SK-MEL-5 (cell line): ENCODE data around the gene RIPOR2. TPM values are rescaled to one million over a fixed set of nuclear protein-coding genes. Genes with fewer than 3 reads are reported as not detected.
"Not testable (repeated sequence)": the region's sequence is repeated elsewhere in the genome, so short reads cannot be mapped to it uniquely, and the experiment has no call there.

ENCODE experiments used
- DNase-seq: peaks from one replicate; pipeline ENCODE4 v3.0.0-alpha.2; 2016; ENCODE audit warnings: low read depth, low spot score
- in situ Hi-C: cut with HindIII; loops from 2 replicates; pipeline ENCODE4 v1.10.0; 2016; ENCODE audit warnings: low sequenced_read_pairs, high pct_unique_total_duplicates, low pct_unique_long_range_greater_than_20kb
- total RNA-seq: library from RNA; depleted of rRNA; stranded (reverse); fragments of >200 nt; shearing (Covaris generic); gene quantifications from 2 replicates; pipeline ENCODE4 v1.2.3, GENCODE V29; 2014

The RIPOR2 gene
- total RNA-seq, 1 experiment from 2014 or later = 7.4 TPM

DNA sequence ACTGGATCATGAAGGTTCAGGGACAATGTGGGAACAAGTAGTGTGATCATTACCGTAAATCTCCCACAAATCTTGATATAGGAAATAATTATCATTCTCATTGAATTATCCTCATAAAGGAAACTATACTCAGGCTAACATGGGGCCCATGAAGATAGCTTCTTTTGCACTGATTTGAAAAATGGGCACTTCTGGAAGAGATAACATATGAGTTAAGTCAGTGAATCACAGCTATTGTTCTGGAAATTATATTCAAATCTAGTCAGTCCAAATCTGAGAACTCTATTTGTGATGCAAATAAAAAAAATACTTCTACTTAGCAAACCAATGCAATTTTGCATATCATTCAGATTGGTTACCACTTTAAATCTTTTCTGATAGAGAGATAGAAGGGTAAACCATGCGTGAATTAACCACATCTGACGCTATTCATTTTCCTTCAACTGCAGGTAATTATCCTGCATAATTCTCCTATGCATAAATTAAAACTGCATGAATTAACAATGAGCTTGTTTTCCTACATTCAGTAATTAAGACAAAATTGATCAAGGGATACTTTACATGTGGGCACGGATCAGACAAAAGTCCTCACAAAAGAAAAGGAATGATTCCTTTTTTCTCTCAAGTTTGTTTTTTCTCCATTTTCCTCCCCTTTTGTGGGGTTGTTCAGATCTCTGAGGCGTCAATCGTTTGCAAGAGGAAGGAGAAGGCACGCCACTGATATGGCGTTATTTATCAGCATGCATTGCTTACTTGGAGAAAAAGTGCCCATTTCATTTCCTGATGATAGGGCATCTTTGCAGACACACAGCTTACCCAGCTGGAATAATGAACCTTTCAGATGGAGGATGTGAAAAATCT, 36.4 kb downstream of the RIPOR2 start:
- in situ Hi-C loops = no loop called here
- DNase-seq = no peak

DNA sequence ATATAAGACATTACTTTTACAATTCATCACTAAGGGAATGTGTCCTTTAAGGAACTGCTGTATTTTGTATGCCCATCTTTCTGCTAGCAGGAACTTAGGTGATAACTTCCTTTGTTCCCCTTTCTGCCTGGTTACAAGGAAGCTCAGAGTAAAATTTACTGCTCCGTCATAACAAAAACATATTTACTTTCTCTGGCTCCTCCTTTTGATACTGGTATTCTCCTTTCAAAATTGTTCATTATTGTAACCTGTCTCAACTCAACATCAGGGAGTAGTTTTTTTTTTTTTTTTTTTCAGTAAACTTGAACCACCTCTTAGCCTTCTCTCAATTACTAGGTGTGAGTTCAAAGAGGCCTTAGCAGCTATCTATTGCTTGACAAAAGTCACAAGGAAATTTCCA, 37.1 kb downstream of the RIPOR2 start:
- in situ Hi-C loops = no loop called here
- DNase-seq = no peak

DNA sequence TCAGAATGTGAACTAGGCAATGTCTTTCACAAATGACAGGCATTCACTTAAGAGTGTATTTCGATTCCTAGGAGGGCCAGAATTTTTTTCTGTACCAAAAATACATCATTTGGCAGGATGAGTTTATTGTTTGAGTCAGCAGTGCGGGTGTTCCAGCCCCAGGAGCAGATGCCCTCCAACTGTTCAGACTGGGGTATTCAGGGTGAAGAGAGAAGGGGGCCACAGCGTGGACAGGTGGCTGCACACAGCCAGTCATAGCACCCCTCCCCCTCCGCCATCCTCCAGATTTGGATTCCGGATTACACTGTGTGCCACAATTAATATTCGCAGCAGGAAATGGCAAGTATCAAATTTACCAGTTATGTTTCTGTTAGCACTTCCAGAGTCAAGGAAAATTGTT, 38.6 kb downstream of the RIPOR2 start:
- DNase-seq = no peak
- in situ Hi-C loops = no loop called here

DNA sequence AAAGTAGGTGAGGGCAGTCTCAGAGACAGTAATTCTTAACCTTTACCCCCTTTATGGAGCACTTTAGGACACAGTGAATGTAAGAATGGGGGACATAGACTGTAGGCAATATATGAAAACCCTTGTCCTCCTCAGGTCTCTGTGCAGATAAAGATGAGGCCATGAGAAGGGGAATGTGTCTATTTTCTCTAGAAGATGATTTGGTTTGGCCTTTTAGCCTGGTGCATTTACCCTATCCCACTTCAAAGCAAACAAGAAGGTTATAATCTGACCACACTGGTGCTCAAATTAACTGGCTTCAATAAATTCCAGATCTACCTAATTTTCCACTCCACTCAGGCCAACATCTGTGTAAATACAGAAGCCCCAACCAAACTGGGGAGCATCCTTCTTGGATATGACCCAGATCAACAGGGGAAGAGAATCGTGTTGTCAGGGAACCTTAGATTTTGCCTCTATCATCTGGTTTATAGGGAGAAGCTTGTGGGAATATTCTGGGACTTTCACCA, 42.4 kb downstream of the RIPOR2 start:
- in situ Hi-C loops = no loop called here
- DNase-seq = no peak

DNA sequence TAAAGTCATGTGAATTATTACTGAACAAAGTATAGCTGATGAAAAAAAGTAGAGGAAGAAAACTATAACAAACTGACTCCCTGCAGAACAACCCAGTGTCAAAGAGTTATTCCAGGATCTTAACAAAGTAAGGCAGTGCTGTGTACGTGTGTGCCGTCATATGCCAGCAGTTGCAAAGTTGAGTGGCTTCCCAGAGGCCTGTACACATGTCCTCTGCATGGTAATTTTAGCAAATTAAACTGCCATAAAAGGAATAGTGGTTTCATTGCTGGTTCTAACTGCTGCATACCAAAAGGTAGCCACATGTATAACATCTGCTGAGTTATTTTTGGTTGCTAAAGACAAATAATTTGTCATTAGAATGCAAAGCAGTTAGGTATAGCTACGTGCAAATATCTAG, 44.8 kb downstream of the RIPOR2 start:
- in situ Hi-C loops = no loop called here
- no peak for DNase-seq

DNA sequence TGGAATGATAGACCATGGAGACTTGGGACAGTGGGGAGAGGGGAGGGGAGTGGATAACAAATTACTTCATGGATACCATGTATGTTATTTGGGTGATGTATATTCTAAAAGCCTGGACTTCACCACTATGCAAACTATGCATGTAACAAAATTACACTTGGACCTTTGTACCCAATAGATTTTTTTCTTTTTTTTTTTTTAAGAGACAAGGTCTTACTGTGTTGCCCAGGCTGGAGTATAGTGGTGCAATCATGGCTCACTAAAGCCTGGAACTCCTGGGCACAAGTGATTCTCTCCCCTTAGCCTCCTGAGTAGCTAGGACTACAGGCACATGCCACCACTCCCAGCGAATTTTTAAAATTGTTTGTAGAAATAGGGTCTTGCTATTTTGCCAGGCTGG, 45.3 kb downstream of the RIPOR2 start:
- in situ Hi-C loops = no loop called here
- DNase-seq = no peak

DNA sequence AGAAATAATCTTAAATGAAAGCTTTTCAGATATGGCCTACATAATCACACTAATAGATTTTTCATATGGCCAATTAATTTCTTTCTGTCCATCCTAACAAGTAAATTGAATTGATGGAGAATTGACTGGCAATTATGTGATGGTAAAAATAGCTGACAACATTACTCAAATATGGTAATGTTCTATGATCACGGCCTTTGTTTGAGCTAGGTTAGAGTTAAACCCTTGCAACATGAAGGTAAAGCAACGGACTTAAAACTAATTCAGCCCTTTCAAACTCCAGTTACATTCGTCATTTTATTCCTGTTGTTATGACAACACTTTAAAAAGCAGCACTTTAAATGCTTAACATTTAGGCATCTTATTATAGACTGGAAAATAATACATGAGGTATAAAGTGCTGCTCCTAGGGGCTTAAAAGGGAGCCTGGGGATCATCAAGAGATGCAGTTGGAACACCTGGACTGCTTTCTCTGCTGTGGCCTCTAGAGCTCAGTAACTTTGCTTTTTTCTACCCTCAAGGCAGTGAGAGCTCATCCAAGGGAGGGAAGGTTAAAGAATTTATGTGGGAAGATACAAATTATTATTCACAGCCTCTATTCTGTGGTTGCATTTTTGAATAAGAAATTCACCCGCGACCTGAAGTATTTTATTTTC, 46.9 kb downstream of the RIPOR2 start:
- in situ Hi-C loops = no loop called here
- DNase-seq = no peak

DNA sequence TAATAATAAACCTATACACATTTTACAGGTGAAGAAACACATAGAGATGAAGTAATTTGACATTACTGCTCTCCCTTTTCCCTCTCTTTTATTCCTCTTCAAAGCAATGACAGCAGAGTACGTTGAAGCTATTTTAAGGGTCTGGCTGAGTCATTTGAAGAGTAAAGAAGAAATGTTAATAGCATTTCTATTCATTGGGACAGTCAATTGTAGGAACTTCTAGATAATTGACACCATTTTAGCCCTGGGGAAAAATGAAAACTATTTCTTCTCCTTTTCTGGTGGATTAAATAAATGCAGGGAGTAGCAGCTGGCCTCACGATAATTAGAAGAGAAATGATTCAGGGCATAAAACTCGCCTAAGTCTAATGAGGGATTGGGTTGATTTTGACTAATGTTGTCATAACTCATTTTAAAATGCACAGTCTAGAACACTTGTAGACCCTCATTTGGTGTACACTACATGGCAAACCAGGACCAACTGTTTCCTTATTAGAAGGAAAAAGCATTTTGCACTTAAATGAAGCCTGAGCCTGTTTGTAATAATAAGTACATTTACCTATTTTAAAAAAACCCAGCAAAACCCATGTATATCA, 48.1 kb downstream of the RIPOR2 start:
- in situ Hi-C loops = no loop called here
- DNase-seq = no peak

DNA sequence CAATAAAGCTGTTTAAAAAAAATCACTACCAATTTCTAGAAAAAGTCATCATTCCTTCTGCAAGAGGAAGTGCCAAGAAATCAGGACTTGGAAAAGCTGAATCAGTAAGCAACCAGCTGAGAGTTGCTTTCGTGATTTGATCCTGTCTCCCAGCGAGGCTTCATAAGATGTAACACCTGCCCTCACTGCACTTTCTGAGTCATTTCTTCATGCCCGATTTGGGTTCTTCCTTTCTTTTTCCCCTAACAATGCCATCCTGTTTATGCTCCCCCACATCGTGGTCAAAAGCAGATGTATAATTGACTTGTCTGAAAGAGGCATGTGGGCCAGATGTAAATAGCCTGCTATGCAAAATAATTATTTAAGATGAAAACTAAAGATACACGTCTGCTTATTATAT, 52.1 kb downstream of the RIPOR2 start:
- in situ Hi-C loops = no loop called here
- DNase-seq = no peak

DNA sequence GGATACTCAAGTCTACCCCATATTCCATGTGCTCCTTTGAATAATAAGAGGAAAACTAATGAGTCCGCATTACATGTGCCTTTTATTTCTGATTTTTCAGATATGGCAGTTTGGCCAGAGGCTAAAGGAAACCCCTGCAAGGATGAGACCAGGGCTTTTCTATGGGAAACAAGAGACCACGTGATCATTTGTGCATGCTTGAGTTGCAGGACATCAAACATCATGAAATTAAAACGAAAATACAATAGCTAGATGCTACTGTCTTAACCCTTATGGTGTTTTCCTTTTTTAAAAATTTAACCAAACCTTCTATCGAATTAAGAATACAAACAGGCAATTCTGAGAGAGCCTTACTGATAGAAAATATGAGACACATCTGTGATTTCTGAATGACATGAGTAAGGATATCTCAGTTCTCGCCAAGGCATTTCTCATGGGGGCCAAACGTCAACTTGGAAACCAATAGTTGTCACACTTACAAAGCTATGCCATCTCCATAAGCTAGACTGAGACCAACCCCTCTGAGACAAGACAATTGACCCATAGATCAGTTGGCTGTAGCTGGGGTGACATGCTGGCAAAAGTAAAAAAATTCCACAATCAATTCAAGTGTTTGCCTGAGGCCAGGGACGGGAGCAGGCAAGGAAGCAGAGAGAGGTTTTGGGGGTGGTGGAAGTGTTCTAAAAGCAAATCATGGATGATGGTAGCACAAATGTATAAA, 52.8 kb downstream of the RIPOR2 start:
- in situ Hi-C loops = no loop called here
- no peak for DNase-seq

DNA sequence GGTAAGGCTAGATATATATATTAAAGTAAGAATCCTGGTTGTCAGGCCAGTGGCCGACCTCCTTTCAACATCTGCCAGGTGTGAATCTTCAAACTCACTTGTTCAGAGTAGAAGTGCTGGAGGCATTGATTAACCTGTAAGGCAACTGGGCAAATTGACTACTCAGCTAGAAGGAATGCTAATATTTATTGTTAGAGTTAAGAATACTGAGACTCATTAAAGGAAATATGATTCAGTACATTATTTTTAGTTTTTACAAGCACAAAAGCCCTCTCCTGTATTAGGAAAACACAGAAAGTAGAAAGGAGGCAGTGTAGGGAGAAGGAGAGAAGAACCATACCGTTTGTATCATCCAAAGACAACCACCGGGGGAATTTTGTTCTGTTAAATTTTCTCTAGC, 53.5 kb downstream of the RIPOR2 start:
- in situ Hi-C loops = no loop called here
- no peak for DNase-seq

DNA sequence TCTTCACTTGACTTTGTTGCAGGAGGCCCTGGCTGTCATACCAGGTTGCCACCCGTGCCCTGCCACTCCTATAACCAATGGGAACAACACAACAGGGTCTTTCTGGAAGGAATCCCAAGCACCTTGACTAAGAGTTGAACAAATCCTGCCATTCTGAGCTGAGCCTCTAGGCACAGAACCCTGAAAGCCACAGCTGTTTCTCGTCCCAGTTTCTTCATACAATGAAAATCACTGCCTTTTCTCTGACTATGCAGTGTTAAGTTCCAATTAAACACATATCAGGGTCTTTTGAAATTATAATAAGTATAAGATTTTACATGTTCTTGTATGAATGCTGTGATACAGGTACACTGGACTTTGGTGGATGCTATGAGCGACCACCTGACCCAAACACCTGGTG, 54.4 kb downstream of the RIPOR2 start:
- in situ Hi-C loops = no loop called here
- DNase-seq = no peak

DNA sequence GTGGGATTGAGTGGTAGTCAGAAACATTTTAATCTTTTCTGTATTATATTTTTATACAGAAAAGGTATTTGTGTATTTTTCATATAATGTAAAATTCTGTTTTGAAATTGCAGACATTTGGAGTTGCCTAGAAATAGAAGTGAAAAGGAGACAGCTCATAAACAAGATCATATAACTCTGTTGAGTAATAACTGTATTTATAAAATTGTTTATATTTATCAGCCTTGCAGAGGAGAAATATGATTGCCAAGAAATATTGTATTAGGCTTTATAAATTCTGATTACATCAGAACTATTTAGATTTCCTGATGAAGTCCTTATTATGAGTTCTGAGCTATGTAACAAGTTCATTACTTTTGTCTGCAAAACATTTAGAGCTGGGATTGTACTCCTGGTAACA, 55.3 kb downstream of the RIPOR2 start:
- DNase-seq = no peak
- in situ Hi-C loops = no loop called here

DNA sequence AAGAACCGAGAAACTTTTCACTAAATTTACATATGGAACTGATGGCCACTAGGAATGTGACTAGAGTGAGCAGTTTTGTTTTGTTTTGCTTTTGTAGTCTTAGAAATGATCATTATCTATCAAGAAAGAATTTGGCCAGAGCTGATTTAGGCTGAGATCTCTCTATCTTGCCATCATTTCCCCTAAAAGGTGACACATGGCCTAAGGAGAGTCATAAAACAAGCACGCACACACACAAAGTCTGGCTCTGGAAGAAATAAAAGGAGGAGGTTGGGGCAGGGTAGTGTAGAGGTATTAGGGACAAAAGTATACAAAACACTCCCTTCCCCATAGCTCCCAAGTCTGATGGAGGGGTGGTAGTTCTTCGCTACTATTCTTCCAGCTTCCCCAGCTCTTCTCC, 56.4 kb downstream of the RIPOR2 start:
- in situ Hi-C loops = no loop called here
- no peak for DNase-seq

DNA sequence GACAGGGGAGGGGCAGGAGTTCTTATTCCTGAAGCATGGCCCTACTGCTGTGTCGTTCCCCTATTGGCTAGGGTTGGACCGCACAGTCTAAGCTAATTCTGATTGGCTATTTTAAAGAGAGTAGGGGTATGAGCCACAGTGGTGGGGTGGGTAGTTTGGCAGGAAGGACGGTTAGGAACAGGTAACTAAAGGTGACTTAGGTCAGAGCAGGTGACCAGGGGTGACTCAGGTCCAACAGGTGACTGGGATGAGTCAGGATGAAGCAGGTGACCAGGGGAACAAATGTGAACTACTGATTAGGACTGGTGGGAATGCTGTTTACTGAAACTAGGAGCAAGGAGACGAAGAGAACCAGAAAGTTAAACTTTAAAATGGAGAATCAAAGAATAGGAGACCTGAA, 58.0 kb downstream of the RIPOR2 start:
- in situ Hi-C loops, DNase-seq: not testable (repeated sequence)

DNA sequence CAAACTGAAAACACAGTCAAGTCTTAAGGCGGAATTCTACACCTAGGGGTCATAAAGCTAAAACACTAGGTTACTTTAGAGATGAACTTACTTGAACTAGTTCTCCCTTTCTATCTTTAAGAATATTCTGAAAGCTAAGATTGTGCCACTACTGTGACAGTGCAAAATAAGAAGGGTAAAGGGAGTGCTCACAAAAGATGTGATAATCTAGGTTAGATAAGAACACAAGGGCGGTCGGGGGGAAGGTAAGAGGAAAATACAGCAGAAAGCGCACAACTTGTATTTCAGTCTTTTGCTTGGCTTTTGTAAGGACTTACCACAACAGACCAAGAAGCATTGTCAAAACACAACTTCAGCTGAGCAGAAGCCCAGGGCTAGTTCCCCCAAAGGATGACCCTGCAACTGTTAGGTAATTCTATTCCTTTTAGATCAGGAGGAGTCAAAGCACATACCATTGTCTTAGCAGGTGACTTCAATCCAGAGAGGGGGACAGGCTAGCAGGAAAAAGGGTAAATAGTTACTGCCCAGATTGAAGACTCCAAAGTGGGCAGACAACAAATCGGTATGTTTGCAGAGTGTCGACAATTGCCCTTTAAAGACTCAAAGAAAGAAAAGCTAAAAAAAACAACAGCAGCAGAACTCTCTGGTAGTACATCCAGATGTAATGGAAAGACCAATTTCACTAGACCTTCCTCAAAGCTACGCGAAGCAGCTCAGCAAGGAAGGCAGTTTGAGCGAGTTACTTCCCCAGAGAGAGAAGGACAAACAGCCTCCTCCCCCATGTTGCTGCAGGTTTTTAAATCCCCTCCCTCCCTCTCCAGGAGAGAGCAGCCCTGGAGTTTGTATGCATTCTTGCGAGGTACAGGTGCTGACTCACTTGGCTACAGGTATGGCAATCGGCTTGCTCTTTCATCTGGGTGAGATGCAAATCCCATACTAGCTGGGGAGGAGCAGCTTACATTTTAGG, 59.0 kb downstream of the RIPOR2 start:
- DNase-seq = no peak

DNA sequence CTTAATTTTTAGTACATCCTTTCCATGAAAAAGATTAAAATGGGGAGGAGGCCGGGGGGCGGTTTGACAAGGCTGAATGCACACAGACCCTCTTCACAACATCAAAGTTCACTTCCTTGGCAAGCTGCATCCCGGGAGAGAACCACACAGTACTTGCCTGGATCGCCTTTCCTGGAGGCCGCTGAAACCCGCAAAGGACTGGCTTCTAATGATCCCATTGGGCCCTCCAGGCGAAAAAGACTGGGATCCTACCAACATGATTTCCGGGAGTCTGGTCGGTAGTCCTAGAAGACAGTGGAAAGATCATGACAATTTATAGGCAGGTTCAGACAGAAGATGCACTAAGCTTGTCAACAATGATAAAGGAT, 60.2 kb downstream of the RIPOR2 start:
- in situ Hi-C loops = no loop called here
- DNase-seq = no peak

More for the DNA sequence above, 59.0 kb downstream of the RIPOR2 start:
- in situ Hi-C loops = no loop called here
